ENCODE data around the gene CD302.
"Not testable (repeated sequence)": the region's sequence is repeated elsewhere in the genome, so short reads cannot be mapped to it uniquely, and the experiment has no call there.

Gene CD302

DNA sequence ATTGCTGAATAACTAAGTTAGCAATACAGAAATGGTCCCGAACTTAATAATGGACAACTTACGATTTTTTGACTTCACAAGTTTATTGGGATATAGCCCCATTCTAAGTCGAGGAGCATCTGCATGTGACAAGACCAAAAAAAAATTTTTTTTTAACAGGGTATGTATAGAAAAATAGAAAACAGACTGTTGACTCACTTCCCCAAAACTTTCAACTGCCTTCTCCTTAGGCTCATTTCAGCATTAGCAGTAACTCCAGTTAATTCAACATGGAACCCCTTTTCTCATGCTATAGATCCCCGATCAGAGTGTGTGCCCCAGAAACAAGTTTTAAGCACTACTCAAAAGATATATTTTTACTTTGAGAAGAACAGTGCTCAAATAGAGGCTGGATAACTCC, 5.4 kb downstream of the CD302 start:
- DNase-seq = no peak

DNA sequence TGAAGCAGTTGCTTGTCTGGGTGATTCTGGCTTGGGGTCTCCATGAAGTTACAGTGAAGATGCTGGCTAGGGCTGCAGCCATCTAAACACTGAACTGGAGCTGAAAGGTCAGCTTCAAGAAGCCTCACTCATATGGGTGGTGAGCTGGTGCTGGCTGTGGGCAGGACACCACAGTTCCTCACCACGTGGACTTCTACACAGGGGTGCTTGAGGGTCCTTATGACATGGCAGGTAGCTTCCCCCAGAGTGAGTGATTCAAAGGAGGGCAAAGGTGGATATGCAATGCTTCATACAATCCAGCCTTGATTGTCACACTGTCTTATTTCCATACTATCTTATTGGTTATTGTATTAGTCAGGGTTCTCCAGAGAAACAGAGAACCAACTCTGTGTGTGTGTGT, 6.0 kb downstream of the CD302 start:
- no peak for DNase-seq

DNA sequence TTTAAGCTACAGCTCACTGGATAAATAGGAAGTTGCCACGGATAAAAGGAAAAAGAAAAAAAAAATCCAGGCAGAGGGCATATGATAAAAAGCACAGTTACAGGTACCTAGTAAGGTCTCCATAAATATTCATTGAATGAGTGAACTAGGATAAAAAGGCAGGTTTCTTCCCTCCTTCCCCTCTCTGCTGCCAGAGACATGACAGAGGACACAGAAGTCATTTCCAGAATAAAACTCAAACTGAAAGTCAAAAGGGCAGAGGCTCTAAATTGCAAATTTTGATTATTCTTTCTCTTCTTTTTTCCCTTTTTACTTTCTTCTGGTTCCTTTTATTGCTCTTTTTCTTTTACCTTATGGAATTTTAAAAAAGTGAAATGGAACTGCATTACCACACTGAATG, 7.7 kb downstream of the CD302 start:
- DNase-seq = no peak

DNA sequence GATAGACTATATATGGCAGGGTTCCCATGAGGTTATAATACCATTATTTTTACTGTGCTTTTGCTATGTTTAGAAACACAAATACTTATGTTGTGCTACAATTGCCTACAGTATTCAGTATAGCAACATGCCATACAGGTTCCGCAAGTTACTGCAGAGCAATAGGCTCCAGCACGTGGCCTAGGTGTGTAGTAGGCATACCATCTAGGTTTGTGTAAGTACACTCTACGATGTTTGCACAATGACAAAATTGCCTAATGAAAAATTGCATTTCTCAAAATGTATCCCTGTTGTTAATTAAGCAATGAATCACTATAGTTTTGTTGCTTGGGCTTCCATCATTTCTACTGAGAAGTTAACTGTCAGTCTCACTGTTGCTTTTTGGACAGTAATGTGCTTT, 9.8 kb downstream of the CD302 start:
- no peak for DNase-seq

DNA sequence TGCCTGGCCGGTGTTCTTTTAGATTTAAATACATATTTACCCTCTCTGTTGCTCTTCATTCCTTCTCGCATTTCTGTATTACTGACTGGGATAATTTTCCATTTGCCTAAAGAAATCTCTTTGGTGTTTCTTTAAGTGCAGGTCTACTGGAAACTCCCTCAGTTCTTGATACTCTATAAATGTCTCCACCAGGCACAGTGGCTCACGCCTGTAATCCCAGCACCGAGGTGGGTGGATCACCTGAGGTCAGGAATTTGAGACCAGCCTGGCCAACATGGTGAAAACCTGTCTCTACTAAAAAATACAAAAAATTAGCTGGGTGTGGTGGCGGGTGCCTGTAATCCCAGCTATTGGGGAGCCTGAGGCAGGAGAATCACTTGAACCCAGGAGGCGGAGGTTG, 10.4 kb downstream of the CD302 start:
- not testable (repeated sequence) for DNase-seq

DNA sequence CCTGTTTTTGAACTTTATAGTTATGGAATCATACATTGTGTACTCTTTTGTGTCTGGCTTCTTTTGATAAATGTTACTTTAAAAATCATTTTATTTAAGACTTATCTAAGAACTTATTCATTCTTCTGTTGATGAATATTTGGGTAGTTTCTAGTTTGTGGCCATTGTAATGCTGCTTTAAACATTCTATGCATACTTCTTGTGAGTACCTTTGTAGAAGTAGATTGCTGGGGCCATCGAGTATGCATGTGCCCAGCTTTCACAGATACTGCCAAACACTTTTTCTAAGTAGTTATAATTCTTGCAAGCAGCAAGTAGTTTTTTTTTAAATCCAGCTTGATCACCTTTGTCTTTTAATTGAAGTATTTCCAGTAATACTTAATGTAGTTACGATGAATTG, 11.1 kb downstream of the CD302 start:
- no peak for DNase-seq

DNA sequence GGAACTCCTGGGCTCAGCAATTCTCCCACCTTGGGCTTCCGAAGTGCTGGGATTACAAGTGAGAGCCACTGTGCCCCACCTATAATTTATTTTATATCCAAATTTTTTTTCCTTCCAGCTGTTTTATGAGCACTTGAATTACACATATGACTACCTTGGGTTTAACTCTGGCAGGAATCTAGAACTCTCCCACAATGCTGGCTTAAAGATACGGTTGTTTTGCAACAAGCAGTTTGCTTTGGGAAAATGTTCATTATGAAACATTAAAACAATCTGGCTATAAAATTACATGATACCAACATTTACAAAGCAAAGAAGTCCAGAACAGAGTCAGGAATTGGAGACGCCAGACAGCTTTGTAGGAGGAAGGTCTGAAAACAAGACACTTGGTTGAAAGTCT, 12.8 kb downstream of the CD302 start:
- DNase-seq = no peak

DNA sequence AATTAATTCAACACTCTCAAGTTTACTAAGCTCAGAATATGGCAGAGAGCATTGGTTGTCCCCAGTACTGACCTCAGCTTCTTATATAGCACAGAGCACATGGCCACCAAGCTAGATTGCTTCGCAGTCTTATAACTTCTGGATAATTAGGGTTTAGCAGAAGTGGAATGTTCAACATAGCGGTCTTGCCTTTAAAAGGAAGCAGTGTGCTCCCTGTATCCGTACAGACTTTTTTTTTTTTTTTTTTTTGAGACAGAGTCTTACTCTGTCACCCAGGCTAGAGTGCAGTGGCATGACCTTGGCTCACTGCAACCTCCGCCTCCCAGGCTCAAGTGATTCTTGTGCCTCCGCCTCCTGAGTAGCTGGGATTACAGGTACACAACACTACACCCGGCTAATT, 13.3 kb downstream of the CD302 start:
- DNase-seq = not testable (repeated sequence)

DNA sequence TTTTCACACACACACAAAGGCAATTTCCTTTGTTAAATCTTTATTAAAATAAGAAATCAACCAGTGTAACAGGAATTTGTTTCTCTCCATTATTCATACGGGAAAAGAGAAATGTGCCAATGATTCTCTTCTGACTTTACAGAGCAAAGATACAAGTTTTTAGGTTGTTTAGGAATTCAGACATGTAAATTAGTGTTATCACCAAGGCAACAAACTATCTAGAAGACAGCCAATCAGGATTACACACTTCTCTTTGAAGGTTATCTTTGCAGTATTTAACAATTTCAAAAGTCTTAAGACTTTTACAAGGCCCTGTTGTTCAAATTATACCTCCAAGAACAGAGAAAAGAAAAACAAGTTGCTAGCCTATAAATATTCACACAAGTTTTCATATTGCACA, 14.5 kb downstream of the CD302 start:
- no peak for DNase-seq

DNA sequence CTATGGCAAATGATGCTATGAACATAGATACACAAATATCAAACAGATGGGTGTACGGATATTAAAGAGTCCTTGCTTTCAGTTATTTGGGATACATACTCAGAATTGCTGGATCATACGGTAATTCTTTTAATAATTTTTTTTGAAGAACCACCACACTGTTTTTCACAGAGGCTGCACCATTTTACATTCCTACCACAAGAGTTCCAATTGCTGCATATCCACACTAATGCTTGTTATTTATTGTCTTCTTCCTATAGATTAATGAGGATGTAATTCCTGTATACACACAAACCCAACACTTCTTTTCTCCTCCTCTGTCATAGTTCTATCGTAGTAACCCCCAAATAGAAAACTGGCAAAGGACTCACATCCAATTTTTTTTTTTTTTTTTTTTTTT, 21.7 kb downstream of the CD302 start:
- no peak for DNase-seq

DNA sequence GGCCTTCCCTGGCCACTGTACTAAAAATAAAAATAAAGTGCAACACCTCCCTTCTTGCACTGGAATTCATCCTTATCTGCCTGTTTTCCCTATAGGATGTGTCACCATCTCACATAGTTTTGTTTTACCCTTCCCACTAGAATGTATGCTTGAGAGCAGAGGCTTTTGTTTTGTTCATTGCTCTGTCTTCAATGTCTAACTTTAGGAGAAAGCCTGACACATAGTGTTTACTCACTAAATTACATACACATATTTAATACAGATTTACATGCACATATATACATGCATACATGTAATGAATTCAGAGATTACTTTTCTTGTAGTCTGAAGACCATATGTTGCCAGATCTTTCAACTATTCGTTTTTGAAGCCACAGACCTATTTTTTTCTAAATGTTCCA, 23.0 kb downstream of the CD302 start:
- DNase-seq = no peak

DNA sequence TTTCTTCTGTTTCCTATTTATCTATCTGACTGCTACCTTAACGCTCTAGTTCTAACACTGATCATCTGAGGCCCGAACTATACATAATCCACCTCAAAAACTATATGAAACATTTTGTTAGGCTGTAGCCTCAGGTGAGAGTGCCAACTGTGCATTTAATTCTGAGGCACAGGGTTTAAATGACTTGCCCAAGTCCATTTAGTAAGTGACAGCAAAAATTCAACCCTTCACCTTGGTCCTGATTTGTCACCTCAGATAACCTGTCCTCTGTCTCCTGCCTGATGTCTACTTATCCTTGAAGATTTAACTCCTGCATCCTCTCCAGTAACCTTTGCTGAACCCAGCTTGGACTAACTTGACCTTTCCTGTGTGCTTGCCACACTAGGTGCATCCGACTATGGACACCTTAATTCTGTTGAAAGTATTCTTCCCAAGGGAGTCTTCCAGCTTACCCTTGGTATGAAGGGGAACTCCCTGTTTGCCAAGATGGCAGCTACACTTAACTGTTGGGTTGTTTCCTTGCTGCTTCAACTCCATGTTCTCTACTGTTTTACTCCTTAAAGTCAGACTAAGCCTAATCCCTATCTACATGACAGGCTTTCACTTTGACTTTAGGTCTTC, 23.5 kb downstream of the CD302 start:
- DNase-seq = no peak

DNA sequence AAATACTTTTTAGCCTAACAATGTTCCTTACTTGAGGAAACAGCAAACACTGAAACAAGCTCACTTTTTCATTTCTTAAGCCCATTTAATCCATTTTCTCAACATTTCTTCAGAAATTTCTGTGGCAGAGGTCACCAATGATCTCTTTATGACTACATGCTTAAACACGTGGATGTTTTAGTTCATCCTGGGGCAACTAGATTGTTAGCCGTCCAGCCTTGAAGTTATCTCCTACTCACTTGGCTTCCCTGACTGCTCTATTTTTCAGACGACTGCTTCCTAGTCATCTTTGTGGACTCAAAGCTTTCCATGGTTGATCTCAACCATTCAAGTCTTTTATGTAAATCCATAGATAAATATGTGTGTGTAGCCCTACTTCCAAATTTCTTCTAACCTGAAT, 24.1 kb downstream of the CD302 start:
- DNase-seq = no peak

DNA sequence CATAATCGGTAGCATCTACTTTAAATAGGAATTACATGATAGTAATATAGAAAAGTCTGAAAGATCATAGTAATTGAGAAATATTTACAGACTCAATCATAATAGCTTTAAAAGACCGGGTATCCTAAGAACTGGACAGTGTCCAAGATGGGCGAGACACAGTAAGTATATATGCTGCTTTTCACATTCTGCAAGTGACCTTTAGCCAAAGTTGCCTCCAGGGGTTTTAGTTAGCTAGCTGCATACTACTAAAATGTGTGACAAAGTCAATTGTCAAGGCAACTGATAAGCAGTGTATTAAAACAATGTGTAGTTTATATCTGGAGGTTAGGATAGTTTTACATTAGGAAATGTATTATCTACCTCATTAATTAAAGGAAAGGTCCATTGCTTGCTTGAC, 24.6 kb downstream of the CD302 start:
- no peak for DNase-seq

DNA sequence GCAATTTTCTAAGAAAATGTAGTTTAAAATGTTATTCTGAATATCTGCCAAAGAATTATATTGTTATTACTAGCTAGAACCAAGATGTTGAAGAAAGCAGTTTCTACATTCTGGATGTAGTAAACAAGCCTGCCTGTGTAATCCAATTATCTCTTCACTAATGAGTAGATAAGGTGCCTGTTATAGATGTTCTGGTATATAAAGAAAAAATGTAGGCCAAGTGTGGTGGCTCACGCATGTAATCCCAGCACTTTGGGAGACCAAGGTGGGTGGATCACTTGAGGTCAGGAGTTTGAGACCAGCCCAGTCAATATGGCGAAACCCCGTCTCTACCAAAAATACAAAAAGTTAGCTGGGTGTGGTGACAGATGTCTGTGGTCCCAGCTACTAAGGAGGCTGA, 28.9 kb downstream of the CD302 start:
- DNase-seq = no peak

DNA sequence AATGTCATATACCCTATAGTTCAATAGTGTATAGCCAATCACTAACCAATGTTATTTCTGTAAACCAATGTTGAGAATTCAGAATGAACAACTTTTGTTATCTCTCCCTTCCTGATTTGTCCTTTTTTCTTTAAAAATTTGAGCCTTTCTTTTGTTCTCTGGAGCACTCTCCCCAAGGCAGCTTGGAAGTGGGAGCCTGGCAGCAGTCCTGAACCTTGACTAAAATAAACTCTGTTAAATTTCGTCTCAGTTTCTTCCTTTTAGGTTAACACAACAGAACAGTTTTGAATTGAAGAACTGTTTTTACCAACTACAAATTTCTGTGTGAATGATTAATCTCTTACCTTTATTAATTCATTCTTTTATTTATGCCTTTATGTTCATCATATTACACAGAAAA, 35.9 kb downstream of the CD302 start:
- DNase-seq = no peak

DNA sequence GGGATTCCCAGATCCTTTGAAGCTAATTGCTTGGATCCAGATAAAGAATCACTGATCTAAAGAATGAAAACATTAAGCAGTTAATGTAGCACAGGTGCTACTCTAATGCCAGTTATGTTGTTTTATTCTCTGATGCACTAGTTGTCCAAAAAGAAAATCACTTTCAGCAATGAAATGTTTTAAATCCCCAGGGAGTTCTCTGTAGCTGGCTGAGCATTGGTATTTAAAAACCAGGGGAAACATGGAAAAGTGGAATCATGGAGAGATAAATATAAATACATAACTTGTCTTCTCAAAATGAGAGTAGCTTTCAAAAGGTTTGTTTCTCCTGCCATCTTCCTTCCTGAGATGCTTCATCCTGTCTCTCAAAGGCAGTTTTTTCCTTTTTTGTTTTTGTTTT, 37.7 kb downstream of the CD302 start:
- DNase-seq = no peak

DNA sequence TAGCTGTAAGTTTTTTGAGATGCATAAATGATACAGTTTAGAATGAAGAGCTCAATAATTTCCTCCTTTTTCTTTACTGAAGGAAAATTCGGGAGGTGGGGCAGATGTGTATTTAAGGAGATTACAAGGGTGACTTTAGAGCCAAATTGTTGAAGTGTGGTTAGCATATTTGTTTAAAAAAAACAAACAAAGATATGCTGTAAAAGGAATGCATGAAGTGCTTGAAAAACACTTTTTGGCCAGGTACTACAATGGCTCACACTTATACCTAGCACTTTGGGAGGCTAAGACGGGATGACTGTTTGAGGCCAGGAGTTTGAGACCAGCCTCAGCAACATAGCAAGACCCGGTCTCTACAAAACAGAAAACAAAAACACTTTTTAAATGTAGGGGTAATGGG, 38.4 kb downstream of the CD302 start:
- no peak for DNase-seq

DNA sequence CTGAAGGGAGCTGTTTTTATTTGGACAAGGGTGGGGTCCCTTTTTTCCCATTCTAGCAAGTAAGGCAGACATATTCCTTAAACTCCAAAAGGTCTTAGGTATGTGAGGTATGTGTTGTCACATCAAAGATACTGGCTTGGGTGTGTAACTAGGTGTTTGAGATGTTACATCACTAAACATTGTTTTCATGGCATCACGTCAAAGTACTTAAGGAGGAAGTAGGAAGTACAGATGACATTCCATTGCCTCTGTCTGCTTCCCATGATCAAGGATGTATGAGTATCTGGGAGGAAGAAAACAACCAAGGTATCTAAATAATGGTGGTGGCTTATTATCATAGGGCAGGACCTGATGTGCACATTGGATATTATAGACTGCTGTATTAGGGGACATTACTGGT, 39.3 kb downstream of the CD302 start:
- DNase-seq = no peak

DNA sequence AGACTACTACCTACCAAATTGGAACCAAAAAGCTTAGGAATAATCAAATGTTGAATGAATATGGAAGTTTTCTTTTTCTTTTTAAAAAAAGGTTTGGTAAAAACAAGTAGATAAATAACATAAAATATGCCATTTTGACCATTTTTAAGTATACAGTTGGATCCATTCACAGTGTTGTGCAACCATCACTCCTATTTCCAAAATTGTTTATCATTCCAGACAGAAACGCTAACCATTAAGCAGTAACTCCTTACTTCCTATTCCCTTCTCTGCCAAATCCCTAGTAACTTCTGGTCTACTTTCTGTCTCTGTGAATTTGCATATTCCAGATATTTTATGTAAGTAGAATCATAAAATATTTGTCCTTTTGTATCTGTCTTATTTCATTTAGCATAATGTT, 39.8 kb downstream of the CD302 start:
- no peak for DNase-seq

DNA sequence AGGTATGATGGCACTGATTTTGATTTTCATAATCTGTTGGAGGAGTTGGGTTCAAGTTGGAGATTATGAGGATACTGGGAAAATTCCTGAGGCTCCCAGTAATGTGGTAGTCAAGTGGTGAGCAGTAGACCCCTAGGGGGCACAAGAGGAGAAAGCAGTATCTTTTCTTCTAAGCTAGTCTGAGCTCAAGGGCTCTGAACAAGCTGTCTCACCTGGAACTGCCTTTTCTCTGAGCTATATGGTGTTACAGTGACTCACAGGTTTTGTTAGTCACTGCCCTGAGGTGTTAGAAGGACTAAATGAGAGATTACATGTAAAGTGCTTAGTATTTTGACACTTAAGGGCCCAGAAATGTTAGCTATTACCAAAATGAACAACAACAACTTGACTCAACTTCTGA, 42.2 kb downstream of the CD302 start:
- peak; percentile 27 for DNase-seq

DNA sequence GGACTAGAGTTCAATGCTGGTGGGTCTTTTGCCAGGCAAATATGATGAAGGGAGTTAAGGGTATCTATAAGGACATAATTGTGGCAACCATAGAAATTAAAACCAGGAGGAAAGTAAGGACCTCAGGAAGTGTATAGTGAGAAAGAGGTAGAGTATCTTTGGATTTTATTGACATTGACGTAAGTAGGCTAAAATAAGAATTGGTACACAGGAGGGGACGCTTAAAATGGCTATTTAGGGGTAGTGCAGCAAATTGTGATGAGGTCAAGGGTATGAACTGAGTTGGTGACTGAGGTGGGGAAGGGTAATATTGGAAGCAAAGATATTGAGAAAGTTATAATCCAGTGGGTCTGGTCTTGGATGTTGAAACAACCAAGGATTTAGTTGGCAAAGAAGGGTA, 43.0 kb downstream of the CD302 start:
- DNase-seq = no peak

DNA sequence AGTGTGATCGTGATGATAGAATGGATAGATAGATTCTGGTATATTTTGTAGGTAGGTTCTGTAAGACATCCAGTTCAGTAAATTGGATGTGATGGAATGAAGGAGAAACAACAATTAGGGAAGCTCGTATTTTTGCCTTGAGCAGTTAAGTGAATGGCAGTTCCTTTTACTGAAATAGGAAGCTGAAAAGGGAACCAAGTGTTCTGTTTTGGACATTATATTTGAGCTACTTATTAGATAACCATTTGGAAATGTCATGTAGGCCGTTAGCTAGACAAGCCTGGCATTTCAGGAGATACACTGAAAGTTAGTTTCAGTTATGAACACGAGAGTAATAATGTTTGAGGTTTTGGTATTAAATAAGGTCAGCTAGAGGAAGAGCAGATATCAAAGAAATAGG, 44.2 kb downstream of the CD302 start:
- no peak for DNase-seq

DNA sequence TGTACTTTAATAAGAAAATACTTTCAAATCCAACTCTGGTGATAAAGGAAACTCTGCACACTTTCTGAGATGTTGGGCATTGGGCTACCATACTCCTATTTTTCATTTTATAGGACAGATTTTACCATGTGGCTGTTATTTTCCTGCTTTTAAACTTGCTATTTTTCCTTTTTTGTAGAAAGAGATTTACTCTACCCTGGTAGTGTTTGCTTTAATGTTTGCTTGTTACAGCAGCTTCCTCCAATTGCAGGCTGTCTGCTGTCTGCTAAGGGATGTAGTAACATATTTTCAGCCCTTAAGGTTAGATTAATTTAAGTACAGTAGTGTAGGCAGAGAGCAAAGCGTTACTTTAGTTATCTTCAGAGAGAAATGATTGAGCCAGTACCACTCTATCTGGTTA, 47.1 kb downstream of the CD302 start:
- no peak for DNase-seq

DNA sequence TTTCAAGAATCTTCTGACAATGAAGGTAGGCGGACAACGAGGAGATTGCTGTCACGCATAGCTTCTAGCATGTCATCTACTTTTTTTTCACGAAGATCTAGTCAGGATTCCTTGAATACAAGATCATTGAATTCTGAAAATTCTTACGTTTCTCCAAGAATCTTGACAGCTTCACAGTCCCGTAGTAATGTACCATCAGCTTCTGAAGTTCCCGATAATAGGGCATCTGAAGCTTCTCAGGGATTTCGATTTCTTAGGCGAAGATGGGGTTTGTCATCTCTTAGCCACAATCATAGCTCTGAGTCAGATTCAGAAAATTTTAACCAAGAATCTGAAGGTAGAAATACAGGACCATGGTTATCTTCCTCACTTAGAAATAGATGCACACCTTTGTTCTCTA, 49.9 kb downstream of the CD302 start:
- DNase-seq = no peak

DNA sequence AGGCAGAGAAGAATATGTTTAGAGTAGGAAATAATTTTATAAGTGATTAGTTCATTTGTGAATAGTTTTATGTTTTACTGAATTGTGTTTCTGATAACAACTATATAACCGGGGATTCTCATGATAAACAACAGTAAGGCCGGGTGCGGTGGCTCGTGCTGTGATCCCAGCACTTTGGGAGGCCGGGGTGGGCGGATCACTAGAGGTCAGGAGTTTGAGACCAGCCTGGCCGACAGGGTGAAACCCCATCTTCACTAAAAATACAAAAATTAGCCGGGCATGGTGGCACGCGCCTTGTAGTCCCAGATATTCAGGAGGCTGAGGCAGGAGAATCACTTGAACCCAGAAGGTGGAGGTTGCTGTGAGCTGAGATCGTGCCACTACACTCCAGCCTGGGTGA, 52.8 kb downstream of the CD302 start:
- not testable (repeated sequence) for DNase-seq
